WERI-Rb-1 (cell line): ENCODE data around the gene CD55.

Source experiments
- DNase-seq: peaks from one replicate; pipeline ENCODE4 v3.0.0-alpha.2; 2020
- H3K27ac ChIP-seq: fragments of 250-450 bp; sonication (Bioruptor Pico); 2 replicates; pipeline ENCODE4 v1.5.1; 2020; ENCODE audit warnings: mild to moderate bottlenecking, moderate library complexity
- H3K27me3 ChIP-seq: fragments of 250-450 bp; sonication (Bioruptor Pico); 2 replicates; pipeline ENCODE4 v1.5.1; 2021; ENCODE audit warnings: mild to moderate bottlenecking, low read depth, moderate library complexity; ENCODE audit not compliant: insufficient read depth, severe bottlenecking
- H3K36me3 ChIP-seq: fragments of 250-450 bp; sonication (Bioruptor Pico); 2 replicates; pipeline ENCODE4 v1.5.1; 2020; ENCODE audit warnings: mild to moderate bottlenecking, moderate library complexity
- H3K4me3 ChIP-seq: 2 replicates; pipeline ENCODE4 v1.5.1; 2011; ENCODE audit warnings: low read depth, mild to moderate bottlenecking, control low read depth, low read length
- H3K9me3 ChIP-seq: fragments of 250-450 bp; sonication (Bioruptor Pico); 2 replicates; pipeline ENCODE4 v1.5.1; 2021; ENCODE audit warnings: mild to moderate bottlenecking, moderate library complexity; ENCODE audit not compliant: severe bottlenecking
- CTCF ChIP-seq: IDR thresholded peaks from 2 replicates; pipeline ENCODE4 v1.5.1; 2011; ENCODE audit warnings: low read depth, mild to moderate bottlenecking, control low read depth, inconsistent platforms, low read length

Gene CD55

GRCh38 chr1:207388721-207389120, 67.2 kb downstream of the CD55 start:
- no peak for DNase-seq
- H3K27me3 ChIP-seq = peaks cover 84% of the 10 kb centered on the region
- no peak overlapping the region for H3K27ac ChIP-seq
- H3K36me3 ChIP-seq = no peaks in the 10 kb centered on the region
- H3K4me3 ChIP-seq = no peak overlapping the region
- H3K9me3 ChIP-seq = no peaks in the 10 kb centered on the region
- no peak for TF ChIP-seq CTCF

- Histone ChIP-seq H3K27me3 (peaks cover 82% of the 10 kb centered on the region), H3K36me3 (no peaks in the 10 kb centered on the region), H3K9me3 (no peaks in the 10 kb centered on the region), H3K4me3 (no peak overlapping the region), H3K27ac (no peak overlapping the region)
- no peak for DNase-seq
- TF ChIP-seq CTCF = no peak
Measured at GRCh38 chr1:207389728-207390464, 68.4 kb downstream of the CD55 start.

- Histone ChIP-seq H3K27ac (no peak overlapping the region), H3K4me3 (no peak overlapping the region), H3K36me3 (no peaks in the 10 kb centered on the region), H3K27me3 (peaks cover 88% of the 10 kb centered on the region), H3K9me3 (no peaks in the 10 kb centered on the region)
- no peak for TF ChIP-seq CTCF
- no peak for DNase-seq
Measured at GRCh38 chr1:207393610-207394009, 72.1 kb downstream of the CD55 start.

GRCh38 chr1:207396168-207396746, 74.8 kb downstream of the CD55 start:
- H3K27ac ChIP-seq = no peak overlapping the region
- no peak overlapping the region for H3K4me3 ChIP-seq
- peaks cover 95% of the 10 kb centered on the region for H3K27me3 ChIP-seq
- H3K9me3 ChIP-seq = no peaks in the 10 kb centered on the region
- no peaks in the 10 kb centered on the region for H3K36me3 ChIP-seq
- TF ChIP-seq CTCF = no peak
- DNase-seq = no peak

GRCh38 chr1:207397525-207397926, 76.0 kb downstream of the CD55 start:
- H3K36me3 ChIP-seq = no peaks in the 10 kb centered on the region
- H3K27ac ChIP-seq = no peak overlapping the region
- no peaks in the 10 kb centered on the region for H3K9me3 ChIP-seq
- peaks cover 95% of the 10 kb centered on the region for H3K27me3 ChIP-seq
- H3K4me3 ChIP-seq = no peak overlapping the region
- no peak for DNase-seq
- peak; percentile 31; the same call in 1 of the 2 replicates for TF ChIP-seq CTCF
